ENCODE measurements around the gene MYO15A.

DNA sequence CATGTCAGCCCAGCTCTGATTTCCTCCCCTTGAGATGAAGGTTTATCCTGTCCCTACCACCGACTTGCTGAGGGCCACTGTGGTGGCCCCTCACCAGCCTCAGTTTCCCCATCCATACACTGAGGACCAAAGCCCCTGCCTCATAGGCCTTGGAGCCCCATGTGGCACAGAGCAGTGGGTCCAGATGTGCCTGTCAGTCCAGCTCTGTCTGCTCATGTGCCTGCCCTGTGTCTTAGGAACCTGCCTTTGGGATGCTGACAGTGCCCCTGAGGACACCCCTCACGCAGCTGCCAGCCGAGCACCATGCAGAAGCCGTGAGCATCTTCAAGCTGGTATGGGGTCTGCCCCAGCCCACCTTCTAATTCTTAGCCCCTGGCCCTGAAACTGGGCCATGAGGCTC lies 35.7 kb downstream of the MYO15A start:
- TF ChIP-seq POLR2A (IDR thresholded peaks at IDR 0.05; ENCODE audit: low read length) (no peak), GATA1 (IDR thresholded peaks at IDR 0.05; ENCODE audit: low read depth, low read length) (no peak)

Measured in erythroblast (primary cell).